ENCODE results near the gene ITGAL.

DNA sequence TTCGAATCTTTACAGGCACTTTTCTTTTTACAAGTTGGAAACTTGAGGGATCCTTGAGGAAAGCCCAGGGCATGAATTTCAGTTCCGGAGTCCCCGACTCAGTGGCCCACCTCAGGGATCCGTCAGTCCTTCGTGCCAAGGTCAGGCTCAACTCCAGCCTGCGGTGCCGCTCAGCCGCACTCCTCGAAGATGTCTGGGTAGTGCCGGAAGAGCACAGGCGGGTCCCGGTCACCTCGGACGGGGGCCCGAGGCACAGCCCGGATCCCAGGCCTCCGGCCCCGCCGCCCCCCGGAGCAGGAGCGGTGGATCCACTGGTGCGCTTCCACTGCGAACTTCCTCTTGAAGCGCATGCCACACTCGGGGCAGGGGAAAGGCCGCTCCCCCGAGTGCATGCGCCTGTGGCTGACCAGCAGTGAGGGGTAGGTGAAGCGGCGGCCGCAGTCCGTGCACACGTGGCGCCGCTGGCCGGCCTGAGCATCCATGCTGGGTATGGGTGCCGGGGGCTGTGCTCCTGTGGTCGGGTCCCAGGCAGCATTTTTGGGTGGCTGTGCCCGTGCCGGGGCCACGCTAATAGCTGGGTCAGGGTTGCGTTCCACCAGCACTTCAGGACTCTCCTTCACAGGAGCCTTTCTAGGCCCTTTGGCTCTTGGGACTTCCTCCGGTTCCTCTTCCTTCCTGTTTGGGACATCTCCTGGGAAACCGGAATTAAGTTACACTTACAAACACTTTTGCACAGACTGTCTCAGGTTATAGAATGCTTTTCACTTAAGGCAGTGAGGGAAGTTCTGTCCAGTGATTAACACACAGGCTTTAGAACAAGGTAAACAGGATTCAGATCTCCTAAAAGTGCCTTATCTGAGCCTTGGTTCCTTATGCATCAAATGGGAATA, 97.4 kb downstream of the ITGAL start:
- TF ChIP-seq, protein P1, sequence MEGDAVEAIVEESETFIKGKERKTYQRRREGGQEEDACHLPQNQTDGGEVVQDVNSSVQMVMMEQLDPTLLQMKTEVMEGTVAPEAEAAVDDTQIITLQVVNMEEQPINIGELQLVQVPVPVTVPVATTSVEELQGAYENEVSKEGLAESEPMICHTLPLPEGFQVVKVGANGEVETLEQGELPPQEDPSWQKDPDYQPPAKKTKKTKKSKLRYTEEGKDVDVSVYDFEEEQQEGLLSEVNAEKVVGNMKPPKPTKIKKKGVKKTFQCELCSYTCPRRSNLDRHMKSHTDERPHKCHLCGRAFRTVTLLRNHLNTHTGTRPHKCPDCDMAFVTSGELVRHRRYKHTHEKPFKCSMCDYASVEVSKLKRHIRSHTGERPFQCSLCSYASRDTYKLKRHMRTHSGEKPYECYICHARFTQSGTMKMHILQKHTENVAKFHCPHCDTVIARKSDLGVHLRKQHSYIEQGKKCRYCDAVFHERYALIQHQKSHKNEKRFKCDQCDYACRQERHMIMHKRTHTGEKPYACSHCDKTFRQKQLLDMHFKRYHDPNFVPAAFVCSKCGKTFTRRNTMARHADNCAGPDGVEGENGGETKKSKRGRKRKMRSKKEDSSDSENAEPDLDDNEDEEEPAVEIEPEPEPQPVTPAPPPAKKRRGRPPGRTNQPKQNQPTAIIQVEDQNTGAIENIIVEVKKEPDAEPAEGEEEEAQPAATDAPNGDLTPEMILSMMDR (conservative IDR thresholded peaks at IDR 0.05; ENCODE audit: low read length): no peak
- TF ChIP-seq EZH2phosphoT487 (IDR thresholded peaks at IDR 0.05; ENCODE audit: borderline replicate concordance, low read depth, low read length): no peak

Data from OCI-LY7 (cell line).